Breast epithelium (tissue), 3 donors: ENCODE results near the gene FATE1.

ENCODE experiments used
- POLR2A ChIP-seq: fragments of 450-650 bp; IDR thresholded peaks from one replicate; pipeline ENCODE4 v1.6.1; 2016; ENCODE audit warnings: antibody characterized with exemption, mild to moderate bottlenecking, moderate library complexity
- POLR2AphosphoS5 ChIP-seq, 3 donors: sonication (generic); formaldehyde crosslinking; IDR thresholded peaks; one replicate each; pipeline ENCODE4 v1.6.1; 2017; ENCODE audit warnings: antibody characterized with exemption in 3 of 3
- TF ChIP-seq, protein P1 (sequence below), 3 donors: fragments of 450-650 bp; IDR thresholded peaks; one replicate each; pipeline ENCODE4 v1.5.1; 2016 to 2017; ENCODE audit warnings: antibody characterized with exemption in 3 of 3, mild to moderate bottlenecking in 3 of 3, moderate library complexity in 3 of 3

GRCh38 chrX:151702741-151703340, 13.0 kb upstream of the FATE1 start:
- TF ChIP-seq, protein P1, sequence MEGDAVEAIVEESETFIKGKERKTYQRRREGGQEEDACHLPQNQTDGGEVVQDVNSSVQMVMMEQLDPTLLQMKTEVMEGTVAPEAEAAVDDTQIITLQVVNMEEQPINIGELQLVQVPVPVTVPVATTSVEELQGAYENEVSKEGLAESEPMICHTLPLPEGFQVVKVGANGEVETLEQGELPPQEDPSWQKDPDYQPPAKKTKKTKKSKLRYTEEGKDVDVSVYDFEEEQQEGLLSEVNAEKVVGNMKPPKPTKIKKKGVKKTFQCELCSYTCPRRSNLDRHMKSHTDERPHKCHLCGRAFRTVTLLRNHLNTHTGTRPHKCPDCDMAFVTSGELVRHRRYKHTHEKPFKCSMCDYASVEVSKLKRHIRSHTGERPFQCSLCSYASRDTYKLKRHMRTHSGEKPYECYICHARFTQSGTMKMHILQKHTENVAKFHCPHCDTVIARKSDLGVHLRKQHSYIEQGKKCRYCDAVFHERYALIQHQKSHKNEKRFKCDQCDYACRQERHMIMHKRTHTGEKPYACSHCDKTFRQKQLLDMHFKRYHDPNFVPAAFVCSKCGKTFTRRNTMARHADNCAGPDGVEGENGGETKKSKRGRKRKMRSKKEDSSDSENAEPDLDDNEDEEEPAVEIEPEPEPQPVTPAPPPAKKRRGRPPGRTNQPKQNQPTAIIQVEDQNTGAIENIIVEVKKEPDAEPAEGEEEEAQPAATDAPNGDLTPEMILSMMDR (IDR thresholded peaks at IDR 0.05), result no peak
- TF ChIP-seq POLR2A, result no peak
- no peak for TF ChIP-seq POLR2AphosphoS5 (IDR thresholded peaks at IDR 0.05)
